Naive thymus-derived CD4-positive, alpha-beta T cell (primary cell): ENCODE data around the gene DHRS7B. TPM values are rescaled to one million over a fixed set of nuclear protein-coding genes. Genes with fewer than 3 reads are reported as not detected.
A peak's percentile ranks its signal among the peaks of the same experiment; 100 is the strongest.
"Not testable (repeated sequence)": the region's sequence is repeated elsewhere in the genome, so short reads cannot be mapped to it uniquely, and the experiment has no call there.

ENCODE experiments used
- ATAC-seq: fragments of 150-1000 bp; cut with Tn5 transposase; 2 replicates; pipeline ENCODE4 v1.10.0; 2021; ENCODE audit warnings: mild to moderate bottlenecking, moderate library complexity
- CTCF ChIA-PET: fragments of 350-600 bp; sonication (Branson Sonifier 250); formaldehyde crosslinking; loops from one replicate; lab custom pipeline; 2021; ENCODE audit warnings: antibody characterized with exemption; lab: Charles Lee
- POLR2A ChIA-PET: fragments of 350-600 bp; sonication (Branson Sonifier 250); formaldehyde crosslinking; loops from one replicate; lab custom pipeline; 2021; ENCODE audit warnings: antibody characterized with exemption, inconsistent platforms; lab: Charles Lee
- DNase-seq, 9 donors: peaks; one replicate each; pipeline versions ENCODE4 v3.0.0 to v3.0.0-alpha.2; 2020 to 2022; ENCODE audit warnings: mixed read lengths in 1 of 9
- H3K27ac ChIP-seq: one replicate; pipeline ENCODE4 v1.7.0; 2013; ENCODE audit warnings: mild to moderate bottlenecking, low read depth, low read length, moderate library complexity
- H3K27me3 ChIP-seq, 2 donors: one replicate each; pipeline ENCODE4 v1.7.0; 2013; ENCODE audit warnings: low read length in 2 of 2, mild to moderate bottlenecking in 2 of 2, moderate library complexity in 2 of 2; ENCODE audit not compliant: control insufficient read depth in 2 of 2, insufficient read depth in 2 of 2
- H3K36me3 ChIP-seq, 3 experiments: 1 replicate in 2 of 3; 2 replicates in 1 of 3; pipeline ENCODE4 v1.7.0; 2013; ENCODE audit warnings: low read length in 3 of 3, mild to moderate bottlenecking in 3 of 3, moderate library complexity in 1 of 3; ENCODE audit not compliant: insufficient read depth in 3 of 3, control insufficient read depth in 2 of 3
- H3K4me1 ChIP-seq, 2 donors: one replicate each; pipeline ENCODE4 v1.7.0; 2013; ENCODE audit warnings: low read length in 2 of 2, mild to moderate bottlenecking in 2 of 2, moderate library complexity in 1 of 2; ENCODE audit not compliant: control insufficient read depth in 2 of 2, insufficient read depth in 2 of 2
- H3K4me3 ChIP-seq: 2 replicates; pipeline ENCODE4 v1.7.0; 2013; ENCODE audit warnings: mild to moderate bottlenecking, low read length
- H3K9me3 ChIP-seq, 3 experiments: 1 replicate in 2 of 3; 2 replicates in 1 of 3; pipeline ENCODE4 v1.7.0; 2013; ENCODE audit warnings: low read length in 3 of 3; ENCODE audit not compliant: control insufficient read depth in 2 of 3
- H3K27ac Mint-ChIP-seq, 9 donors: one replicate each; pipeline ENCODE4 v1.8.0; 2020 to 2022; ENCODE audit warnings: mixed read lengths in 9 of 9, mild to moderate bottlenecking in 8 of 9, moderate library complexity in 5 of 9, inconsistent platforms in 2 of 9
- H3K27me3 Mint-ChIP-seq, 5 donors: one replicate each; pipeline ENCODE4 v1.8.0; 2021 to 2022; ENCODE audit warnings: mixed read lengths in 5 of 5, mild to moderate bottlenecking in 1 of 5
- H3K36me3 Mint-ChIP-seq, 5 donors: one replicate each; pipeline ENCODE4 v1.8.0; 2020 to 2022; ENCODE audit warnings: mixed read lengths in 5 of 5, mild to moderate bottlenecking in 3 of 5, inconsistent platforms in 1 of 5
- H3K4me1 Mint-ChIP-seq, 7 donors: one replicate each; pipeline ENCODE4 v1.8.0; 2020 to 2022; ENCODE audit warnings: mixed read lengths in 7 of 7, mild to moderate bottlenecking in 3 of 7, inconsistent platforms in 1 of 7
- H3K4me3 Mint-ChIP-seq, 10 donors: one replicate each; pipeline ENCODE4 v1.8.0; 2020 to 2022; ENCODE audit warnings: mild to moderate bottlenecking in 10 of 10, mixed read lengths in 10 of 10, moderate library complexity in 6 of 10, inconsistent platforms in 2 of 10
- H3K9me3 Mint-ChIP-seq, 11 donors: one replicate each; pipeline ENCODE4 v1.8.0; 2020 to 2022; ENCODE audit warnings: mixed read lengths in 11 of 11, mild to moderate bottlenecking in 4 of 11, inconsistent platforms in 1 of 11, moderate library complexity in 1 of 11
- intact Hi-C, 2 donors: fragments of 100-400 bp; cut with micrococcal nuclease; formaldehyde crosslinking; loops; one replicate each; pipeline ENCODE4 v1.15.1; 2023
- polyA plus RNA-seq, 2 donors: library from polyadenylated mRNA; unstranded; fragments of 300-500 nt; fragmentation: Illumina TruSeq; gene quantifications; one replicate each; pipeline ENCODE4 v1.2.3, GENCODE V29; 2021
- total RNA-seq, 6 experiments: library from RNA in 5 of 6; stranded (reverse) in 5 of 6; gene quantifications; 1 replicate in 5 of 6; 2 replicates in 1 of 6; pipeline ENCODE4 v1.2.3 and lab custom pipeline; 2021 to 2026

The DHRS7B gene
- total and polyA plus RNA-seq, 7 experiments from 2014 or later, result 5.9 to 15.1 (median 10.0) TPM

DNA sequence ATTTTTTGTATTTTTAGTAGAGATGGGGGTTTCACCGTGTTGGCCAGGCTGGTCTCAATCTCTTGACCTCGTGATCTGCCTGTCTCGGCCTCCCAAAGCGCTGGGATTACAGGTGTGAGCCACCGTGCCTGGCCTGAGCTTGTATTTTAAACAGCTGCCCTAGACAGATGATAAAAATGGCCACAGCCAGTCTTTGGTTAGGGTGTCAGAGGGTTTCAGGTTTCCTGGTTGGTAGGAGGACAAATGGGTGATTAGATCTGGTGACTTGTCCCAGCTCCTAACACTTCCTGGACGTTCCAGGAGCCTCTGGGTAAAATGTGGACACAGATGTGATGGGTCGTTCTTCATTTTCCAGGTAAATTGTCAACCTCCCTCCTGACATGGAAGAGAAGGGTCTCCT lies 65.7 kb downstream of the DHRS7B start:
- H3K27me3 ChIP-seq, H3K4me1 ChIP-seq, H3K4me3 ChIP-seq, intact Hi-C loops, H3K27ac ChIP-seq, H3K4me3 Mint-ChIP-seq, ATAC-seq, CTCF ChIA-PET, DNase-seq, H3K4me1 Mint-ChIP-seq, H3K9me3 Mint-ChIP-seq, H3K27me3 Mint-ChIP-seq, H3K9me3 ChIP-seq: not testable (repeated sequence)
- peaks cover 0 to 33% (median 1%) of the 10 kb centered on the region in 3 experiments for H3K36me3 ChIP-seq
- POLR2A ChIA-PET, result interaction anchor here (1.5 kb wide), 1 partner anchor 21 kb away, joined by 4 read pairs; no protein-coding TSS in a partner anchor
- Mint-ChIP-seq H3K27ac (peak overlapping the region in 3 of 9 donors; percentile 31 to 63 (median 59)), H3K36me3 (peaks cover 0 to 34% (median 12%) of the 10 kb centered on the region in 5 donors)

DNA sequence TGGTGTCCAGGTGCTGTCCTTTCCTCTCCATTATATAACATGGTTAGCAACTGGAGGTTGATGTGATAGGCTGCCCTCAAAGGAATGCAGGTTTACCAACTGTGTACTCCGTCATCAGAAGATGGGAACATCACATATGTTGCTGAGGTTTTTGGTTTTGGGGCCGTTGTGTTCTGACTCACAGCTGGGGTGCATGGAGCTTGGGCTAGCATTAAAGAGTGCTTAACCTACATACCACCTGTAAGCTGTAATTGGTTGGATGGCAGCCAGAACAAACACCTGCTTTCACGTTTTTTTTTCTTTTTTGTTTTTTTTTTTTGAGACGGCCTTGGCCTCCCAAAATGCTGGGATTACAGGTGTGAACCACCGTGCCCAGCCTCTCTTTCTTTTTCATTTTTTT lies 66.3 kb downstream of the DHRS7B start:
- Histone ChIP-seq H3K4me3 (no peak overlapping the region), H3K4me1 (no peaks in the 10 kb centered on the region), H3K27ac (no peak overlapping the region), H3K9me3 (no peaks in the 10 kb centered on the region), H3K27me3 (no peaks in the 10 kb centered on the region), H3K36me3 (peaks cover 0 to 39% (median 5%) of the 10 kb centered on the region in 3 experiments)
- CTCF ChIA-PET, result no interaction called here
- peaks cover 0 to 37% (median 15%) of the 10 kb centered on the region in 5 donors for H3K36me3 Mint-ChIP-seq
- DNase-seq, result no peak
- H3K9me3 Mint-ChIP-seq, result no peaks in the 10 kb centered on the region
- no peaks in the 10 kb centered on the region for H3K27me3 Mint-ChIP-seq
- peak overlapping the region in 1 of 9 donors; percentile 56 for H3K27ac Mint-ChIP-seq
- POLR2A ChIA-PET, result interaction anchor here (0.6 to 1.4 kb wide), 3 partner anchors 9 to 94 kb away, joined by 3 to 5 read pairs (median 4); no protein-coding TSS in a partner anchor
- peaks cover 0 to 6% (median under 1%) of the 10 kb centered on the region in 7 donors for H3K4me1 Mint-ChIP-seq
- intact Hi-C loops, result no loop called here
- H3K4me3 Mint-ChIP-seq, result no peak overlapping the region
- ATAC-seq, result no peak

GRCh38 chr17:21194226-21194625 lies 67.5 kb downstream of the DHRS7B start:
- H3K36me3 Mint-ChIP-seq, result peaks cover 2 to 34% (median 16%) of the 10 kb centered on the region in 5 donors

GRCh38 chr17:21194703-21195102 lies 67.9 kb downstream of the DHRS7B start:
- POLR2A ChIA-PET, result no interaction called here
- peaks cover 2 to 31% (median 16%) of the 10 kb centered on the region in 5 donors for H3K36me3 Mint-ChIP-seq
- intact Hi-C loops, result no loop called here
- H3K27me3 Mint-ChIP-seq, result no peaks in the 10 kb centered on the region
- Histone ChIP-seq H3K9me3 (no peaks in the 10 kb centered on the region), H3K4me3 (no peak overlapping the region), H3K36me3 (peaks cover 0 to 40% (median 5%) of the 10 kb centered on the region in 3 experiments), H3K4me1 (no peaks in the 10 kb centered on the region), H3K27me3 (no peaks in the 10 kb centered on the region), H3K27ac (no peak overlapping the region)
- no peak for DNase-seq
- no peak for ATAC-seq
- CTCF ChIA-PET, result no interaction called here
- H3K4me3 Mint-ChIP-seq, result no peak overlapping the region
- peak overlapping the region in 5 of 9 donors; percentile 2 to 62 (median 31) for H3K27ac Mint-ChIP-seq
- no peaks in the 10 kb centered on the region for H3K9me3 Mint-ChIP-seq
- peaks cover 0 to 9% (median 3%) of the 10 kb centered on the region in 7 donors for H3K4me1 Mint-ChIP-seq

More at GRCh38 chr17:21194226-21194625, 67.5 kb downstream of the DHRS7B start:
- ATAC-seq (no peak), DNase-seq (no peak)
- Mint-ChIP-seq H3K27ac (peak overlapping the region in 5 of 9 donors; percentile 2 to 42 (median 30)), H3K9me3 (no peaks in the 10 kb centered on the region), H3K4me1 (peaks cover 0 to 8% (median 3%) of the 10 kb centered on the region in 7 donors), H3K27me3 (no peaks in the 10 kb centered on the region), H3K4me3 (no peak overlapping the region)
- Histone ChIP-seq H3K27me3 (no peaks in the 10 kb centered on the region), H3K27ac (no peak overlapping the region), H3K36me3 (peaks cover 0 to 40% (median 5%) of the 10 kb centered on the region in 3 experiments), H3K4me1 (no peaks in the 10 kb centered on the region), H3K9me3 (no peaks in the 10 kb centered on the region), H3K4me3 (no peak overlapping the region)
- CTCF ChIA-PET, result no interaction called here
- intact Hi-C loops, result no loop called here
- POLR2A ChIA-PET, result interaction anchor here (1.4 kb wide), 1 partner anchor 11 kb away, joined by 3 read pairs; no protein-coding TSS in a partner anchor

- Histone ChIP-seq H3K27me3 (no peaks in the 10 kb centered on the region), H3K4me3 (no peak overlapping the region), H3K4me1 (no peaks in the 10 kb centered on the region), H3K27ac (no peak overlapping the region), H3K36me3 (peaks cover 0 to 53% (median 5%) of the 10 kb centered on the region in 3 experiments), H3K9me3 (no peaks in the 10 kb centered on the region)
- peaks cover 2 to 30% (median 10%) of the 10 kb centered on the region in 5 donors for H3K36me3 Mint-ChIP-seq
- H3K27ac Mint-ChIP-seq, result peak overlapping the region in 1 of 9 donors; percentile 14
- H3K9me3 Mint-ChIP-seq, result no peaks in the 10 kb centered on the region
- CTCF ChIA-PET, result interaction anchor here (1.1 kb wide), 1 partner anchor 104 kb away, joined by 4 read pairs; no protein-coding TSS in a partner anchor
- POLR2A ChIA-PET, result no interaction called here
- intact Hi-C loops, result no loop called here
- DNase-seq (no peak), ATAC-seq (no peak)
- no peak overlapping the region for H3K4me3 Mint-ChIP-seq
- peaks cover 2 to 23% (median 14%) of the 10 kb centered on the region in 7 donors for H3K4me1 Mint-ChIP-seq
- H3K27me3 Mint-ChIP-seq, result no peaks in the 10 kb centered on the region
Observed at GRCh38 chr17:21196126-21196525, 69.4 kb downstream of the DHRS7B start.

DNA sequence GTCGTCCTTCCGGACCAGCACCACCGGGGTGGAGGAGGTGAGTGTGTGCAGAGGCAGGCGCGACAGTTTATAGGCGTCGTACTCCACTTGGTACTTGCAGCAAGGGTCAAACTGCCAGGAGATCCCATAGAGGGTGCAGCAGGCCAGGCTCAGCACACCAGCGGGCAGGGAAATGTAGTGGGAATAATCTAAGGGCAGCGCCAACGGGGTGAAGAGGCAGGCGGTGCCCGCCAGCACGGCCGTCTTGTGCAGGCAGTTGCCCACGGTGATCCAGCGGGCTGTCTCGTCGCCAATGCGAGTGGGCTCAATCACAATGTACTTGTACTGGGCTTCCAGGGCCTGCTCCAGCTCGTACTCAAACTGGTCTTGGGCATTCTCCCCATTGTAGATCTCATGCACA lies 71.6 kb downstream of the DHRS7B start:
- Histone ChIP-seq H3K27ac (no peak overlapping the region), H3K36me3 (peaks cover 0 to 67% (median 5%) of the 10 kb centered on the region in 3 experiments), H3K4me1 (no peaks in the 10 kb centered on the region), H3K9me3 (no peaks in the 10 kb centered on the region), H3K4me3 (no peak overlapping the region), H3K27me3 (no peaks in the 10 kb centered on the region)
- peaks cover 2 to 26% (median 10%) of the 10 kb centered on the region in 5 donors for H3K36me3 Mint-ChIP-seq
- no peak for DNase-seq
- H3K27ac Mint-ChIP-seq, result peak overlapping the region in 2 of 9 donors; percentile 12 to 45
- POLR2A ChIA-PET, result no interaction called here
- intact Hi-C loops, result no loop called here
- H3K4me3 Mint-ChIP-seq, result no peak overlapping the region
- CTCF ChIA-PET, result no interaction called here
- H3K27me3 Mint-ChIP-seq, result no peaks in the 10 kb centered on the region
- H3K4me1 Mint-ChIP-seq, result peaks cover 5 to 39% (median 18%) of the 10 kb centered on the region in 7 donors
- ATAC-seq, result no peak
- H3K9me3 Mint-ChIP-seq, result no peaks in the 10 kb centered on the region

DNA sequence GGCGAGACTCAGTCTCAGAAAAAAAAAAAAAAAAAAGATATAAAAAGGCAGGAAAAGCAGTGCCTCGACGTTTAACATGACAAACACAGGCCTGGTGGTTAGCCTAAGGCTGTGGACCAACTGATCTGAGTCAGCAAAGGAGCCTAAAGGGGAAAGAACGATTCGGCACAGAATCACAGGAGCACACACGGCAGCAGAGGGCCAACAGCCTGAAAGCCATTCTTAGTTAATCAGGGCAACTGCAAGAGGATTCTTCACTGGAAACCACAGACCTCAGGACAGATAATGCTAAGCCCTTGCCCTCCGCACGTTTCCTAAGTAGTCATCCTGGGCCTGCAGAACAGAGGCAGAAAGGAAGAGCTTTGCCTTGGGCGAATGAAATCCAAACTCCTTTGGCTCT lies 72.5 kb downstream of the DHRS7B start:
- H3K4me3 ChIP-seq, result no peak overlapping the region
- no peak overlapping the region for H3K4me3 Mint-ChIP-seq
- POLR2A ChIA-PET, result no interaction called here

More for the DNA sequence above, 72.5 kb downstream of the DHRS7B start:
- Histone ChIP-seq H3K9me3 (no peaks in the 10 kb centered on the region), H3K36me3 (peaks cover 0 to 68% (median 5%) of the 10 kb centered on the region in 3 experiments), H3K27ac (no peak overlapping the region), H3K4me1 (no peaks in the 10 kb centered on the region), H3K27me3 (no peaks in the 10 kb centered on the region)
- Mint-ChIP-seq H3K9me3 (no peaks in the 10 kb centered on the region), H3K27ac (peak overlapping the region in 1 of 9 donors; percentile 22), H3K36me3 (peaks cover 2 to 26% (median 10%) of the 10 kb centered on the region in 5 donors), H3K27me3 (no peaks in the 10 kb centered on the region), H3K4me1 (peaks cover 5 to 44% (median 20%) of the 10 kb centered on the region in 7 donors)
- CTCF ChIA-PET, result no interaction called here
- ATAC-seq (no peak), DNase-seq (no peak)
- intact Hi-C loops, result no loop called here
